Mesenchymal stem cell (in vitro differentiated cells and primary cell): ENCODE data around the gene RSF1.
A peak's percentile ranks its signal among the peaks of the same experiment; 100 is the strongest.

ENCODE experiments used
- DNase-seq: peaks from one replicate; pipeline ENCODE4 v3.0.0-alpha.2; 2013
- H2AFZ ChIP-seq: one replicate; pipeline ENCODE4 v1.6.1; 2013; ENCODE audit warnings: low read depth, mild to moderate bottlenecking, control low read depth, inconsistent platforms, low read length, moderate library complexity
- H2AK5ac ChIP-seq: 2 replicates; pipeline ENCODE4 v1.6.1; 2013; ENCODE audit warnings: low read length, moderate library complexity, mild to moderate bottlenecking, inconsistent platforms; ENCODE audit not compliant: severe bottlenecking
- H2BK120ac ChIP-seq: one replicate; pipeline ENCODE4 v1.6.1; 2013; ENCODE audit warnings: low read depth, mild to moderate bottlenecking, inconsistent platforms, low read length, moderate library complexity
- H2BK12ac ChIP-seq, 2 experiments: one replicate each; pipeline ENCODE4 v1.6.1; 2013; ENCODE audit warnings: inconsistent platforms in 2 of 2, low read length in 2 of 2, mild to moderate bottlenecking in 2 of 2, moderate library complexity in 2 of 2, control low read depth in 1 of 2
- H2BK15ac ChIP-seq: one replicate; pipeline ENCODE4 v1.6.1; 2013; ENCODE audit warnings: mild to moderate bottlenecking, low read depth, inconsistent platforms; ENCODE audit not compliant: poor library complexity, severe bottlenecking
- H2BK5ac ChIP-seq: 2 replicates; pipeline ENCODE4 v1.6.1; 2013; ENCODE audit warnings: low read depth, mild to moderate bottlenecking, low read length, control low read depth, inconsistent platforms; ENCODE audit not compliant: poor library complexity, severe bottlenecking
- H3K14ac ChIP-seq, 2 experiments: one replicate each; pipeline ENCODE4 v1.6.1; 2013; ENCODE audit warnings: inconsistent platforms in 2 of 2, low read length in 2 of 2, control low read depth in 1 of 2, mild to moderate bottlenecking in 1 of 2, moderate library complexity in 1 of 2
- H3K18ac ChIP-seq, 2 experiments: one replicate each; pipeline ENCODE4 v1.6.1; 2013; ENCODE audit warnings: inconsistent platforms in 2 of 2, low read length in 2 of 2, control low read depth in 1 of 2, low read depth in 1 of 2, mild to moderate bottlenecking in 1 of 2
- H3K23ac ChIP-seq, 2 experiments: one replicate each; pipeline ENCODE4 v1.6.1; 2013; ENCODE audit warnings: inconsistent platforms in 2 of 2, low read length in 2 of 2, mild to moderate bottlenecking in 2 of 2, moderate library complexity in 2 of 2, control low read depth in 1 of 2
- H3K27ac ChIP-seq: 2 replicates; pipeline ENCODE4 v1.5.1; 2013; ENCODE audit warnings: mild to moderate bottlenecking, moderate library complexity, low read length, control low read depth, inconsistent platforms; ENCODE audit not compliant: poor library complexity, severe bottlenecking
- H3K27me3 ChIP-seq, 2 experiments: 2 replicates each; pipeline versions ENCODE4 v1.6.1 to v1.7.0; 2013; ENCODE audit warnings: low read length in 2 of 2, mild to moderate bottlenecking in 2 of 2, moderate library complexity in 2 of 2, control low read depth in 1 of 2, inconsistent platforms in 1 of 2; ENCODE audit not compliant: control insufficient read depth in 1 of 2, insufficient read depth in 1 of 2
- H3K36me3 ChIP-seq, 2 experiments: 2 replicates each; pipeline versions ENCODE4 v1.6.1 to v1.7.0; 2013; ENCODE audit warnings: low read length in 2 of 2, control low read depth in 1 of 2, inconsistent platforms in 1 of 2, low read depth in 1 of 2, mild to moderate bottlenecking in 1 of 2; ENCODE audit not compliant: insufficient read depth in 2 of 2, control insufficient read depth in 1 of 2
- H3K4ac ChIP-seq, 2 experiments: one replicate each; pipeline ENCODE4 v1.6.1; 2013; ENCODE audit warnings: inconsistent platforms in 2 of 2, low read length in 2 of 2, mild to moderate bottlenecking in 2 of 2, moderate library complexity in 2 of 2, control low read depth in 1 of 2, low read depth in 1 of 2
- H3K4me1 ChIP-seq: 2 replicates; pipeline ENCODE4 v1.6.1; 2013; ENCODE audit warnings: low read depth, low read length, control low read depth; ENCODE audit not compliant: control insufficient read depth, insufficient read depth
- H3K4me2 ChIP-seq: 2 replicates; pipeline ENCODE4 v1.6.1; 2013; ENCODE audit warnings: low read length, mild to moderate bottlenecking, inconsistent platforms; ENCODE audit not compliant: poor library complexity, severe bottlenecking
- H3K4me3 ChIP-seq, 2 experiments: 2 replicates each; pipeline versions ENCODE4 v1.5.1 to v1.7.0; 2013; ENCODE audit warnings: low read length in 2 of 2, mild to moderate bottlenecking in 2 of 2, control low read depth in 1 of 2, low read depth in 1 of 2; ENCODE audit not compliant: insufficient read depth in 1 of 2
- H3K79me1 ChIP-seq: replicated peaks from 2 replicates; pipeline ENCODE4 v1.6.1; 2013; ENCODE audit warnings: mild to moderate bottlenecking, control low read depth, low read length, inconsistent platforms; ENCODE audit not compliant: poor library complexity, severe bottlenecking
- H3K9ac ChIP-seq: 2 replicates; pipeline ENCODE4 v1.7.0; 2013; ENCODE audit warnings: mild to moderate bottlenecking, low read length, moderate library complexity
- H3K9me3 ChIP-seq: 2 replicates; pipeline ENCODE4 v1.7.0; 2013; ENCODE audit warnings: mild to moderate bottlenecking, low read length; ENCODE audit not compliant: control insufficient read depth
- H4K8ac ChIP-seq: one replicate; pipeline ENCODE4 v1.6.1; 2013; ENCODE audit warnings: inconsistent platforms, mild to moderate bottlenecking, low read length, moderate library complexity
- H4K91ac ChIP-seq: one replicate; pipeline ENCODE4 v1.6.1; 2013; ENCODE audit warnings: mild to moderate bottlenecking, low read length, inconsistent platforms
- WGBS: methylation state at CpG from one replicate; pipeline ENCODE4 v1.1.7; 2013; ENCODE audit warnings: mixed read lengths; 5-methylcytosine and 5-hydroxymethylcytosine counted together

The RSF1 gene

GRCh38 chr11:77789061-77789730 lies 31.3 kb downstream of the RSF1 start:
- Histone ChIP-seq H2BK120ac (no peak overlapping the region), H2BK12ac (peak overlapping the region in 1 of 2 experiments; percentile 21), H3K9me3 (no peaks in the 10 kb centered on the region), H3K4me2 (no peak overlapping the region), H4K91ac (no peak overlapping the region), H3K36me3 (peaks cover 0 to 8% of the 10 kb centered on the region in 2 experiments), H3K23ac (peak overlapping the region in 1 of 2 experiments; percentile 64), H3K27me3 (no peaks in the 10 kb centered on the region), H2AFZ (no peak overlapping the region), H3K18ac (no peak overlapping the region), H3K4ac (no peak overlapping the region), H3K14ac (no peak overlapping the region), H2BK5ac (no peak overlapping the region), H2BK15ac (no peak overlapping the region), H3K4me1 (peaks cover 8% of the 10 kb centered on the region), H3K27ac (no peak overlapping the region), H3K4me3 (no peak overlapping the region), H4K8ac (no peak overlapping the region), H2AK5ac (no peak overlapping the region), H3K79me1 (peaks cover 13% of the 10 kb centered on the region), H3K9ac (no peak overlapping the region)
- no peak for DNase-seq
- 90% methylated on average over 11 of the region's 11 CpGs for WGBS

GRCh38 chr11:77784572-77784971 lies 36.0 kb downstream of the RSF1 start:
- Histone ChIP-seq H3K14ac (no peak overlapping the region), H3K4me1 (peaks cover 5% of the 10 kb centered on the region), H3K4me2 (no peak overlapping the region), H3K27ac (no peak overlapping the region), H3K79me1 (peaks cover 17% of the 10 kb centered on the region), H2BK15ac (no peak overlapping the region), H3K4ac (no peak overlapping the region), H4K91ac (no peak overlapping the region), H3K4me3 (no peak overlapping the region), H4K8ac (no peak overlapping the region), H2BK120ac (no peak overlapping the region), H3K27me3 (no peaks in the 10 kb centered on the region), H2BK5ac (no peak overlapping the region), H3K9ac (no peak overlapping the region), H3K9me3 (no peaks in the 10 kb centered on the region), H3K36me3 (peaks cover 3 to 5% of the 10 kb centered on the region in 2 experiments), H2BK12ac (no peak overlapping the region), H3K18ac (no peak overlapping the region), H2AFZ (no peak overlapping the region), H3K23ac (no peak overlapping the region), H2AK5ac (no peak overlapping the region)
- no peak for DNase-seq
- WGBS = 95% methylated on average over 3 of the region's 3 CpGs

GRCh38 chr11:77783025-77783424 lies 37.5 kb downstream of the RSF1 start:
- no CpG with 5 or more reads among the region's 1 CpG for WGBS
- H3K9ac ChIP-seq = no peak overlapping the region
- no peak overlapping the region for H3K27ac ChIP-seq
- H3K27me3 ChIP-seq = no peaks in the 10 kb centered on the region
- H2BK15ac ChIP-seq = no peak overlapping the region
- peaks cover 0 to 3% of the 10 kb centered on the region in 2 experiments for H3K36me3 ChIP-seq
- no peak overlapping the region for H4K91ac ChIP-seq
- DNase-seq = no peak
- no peak overlapping the region for H2BK120ac ChIP-seq
- no peak overlapping the region for H3K14ac ChIP-seq
- H4K8ac ChIP-seq = no peak overlapping the region
- no peak overlapping the region for H2AK5ac ChIP-seq
- H3K4ac ChIP-seq = no peak overlapping the region
- H2BK5ac ChIP-seq = no peak overlapping the region
- H3K23ac ChIP-seq = no peak overlapping the region
- H3K79me1 ChIP-seq = peaks cover 18% of the 10 kb centered on the region
- H3K4me1 ChIP-seq = peaks cover 2% of the 10 kb centered on the region
- H3K4me2 ChIP-seq = no peak overlapping the region
- H3K18ac ChIP-seq = no peak overlapping the region
- H3K9me3 ChIP-seq = no peaks in the 10 kb centered on the region
- H2BK12ac ChIP-seq = no peak overlapping the region
- H3K4me3 ChIP-seq = no peak overlapping the region
- H2AFZ ChIP-seq = no peak overlapping the region

- Histone ChIP-seq H3K27ac (no peak overlapping the region), H4K91ac (no peak overlapping the region), H3K23ac (no peak overlapping the region), H2BK120ac (no peak overlapping the region), H3K14ac (no peak overlapping the region), H2AK5ac (no peak overlapping the region), H2AFZ (no peak overlapping the region), H2BK5ac (no peak overlapping the region), H3K36me3 (peaks cover 0 to 8% of the 10 kb centered on the region in 2 experiments), H2BK15ac (no peak overlapping the region), H4K8ac (no peak overlapping the region), H3K27me3 (no peaks in the 10 kb centered on the region), H3K9me3 (no peaks in the 10 kb centered on the region), H3K4me3 (no peak overlapping the region), H3K9ac (no peak overlapping the region), H3K4me1 (peaks cover 2% of the 10 kb centered on the region), H3K18ac (no peak overlapping the region), H2BK12ac (no peak overlapping the region), H3K4ac (no peak overlapping the region), H3K4me2 (no peak overlapping the region), H3K79me1 (peaks cover 15% of the 10 kb centered on the region)
- DNase-seq = peak; percentile 41
Measured at GRCh38 chr11:77779935-77780334, 40.6 kb downstream of the RSF1 start.
